ENCODE data around the gene COL4A2.

The COL4A2 gene

GRCh38 chr13:110306960-110307766 lies at the start of gene COL4A2, which contains the start of gene COL4A1:
TSS of gene COL4A2 (plus strand) at chr13:110307284. CDS start at chr13:110307904, 620 bp downstream.
TSS of gene COL4A1 (minus strand) at chr13:110307157. CDS start at chr13:110307027, 130 bp downstream.
- no peak for DNase-seq (ENCODE audit: extremely low read depth in 1 of 2, low read depth in 1 of 2)

- DNase-seq (ENCODE audit: extremely low read depth in 1 of 2, low read depth in 1 of 2), result no peak
Observed at GRCh38 chr13:110257408-110257807, 49.7 kb upstream of the COL4A2 start.

DNA sequence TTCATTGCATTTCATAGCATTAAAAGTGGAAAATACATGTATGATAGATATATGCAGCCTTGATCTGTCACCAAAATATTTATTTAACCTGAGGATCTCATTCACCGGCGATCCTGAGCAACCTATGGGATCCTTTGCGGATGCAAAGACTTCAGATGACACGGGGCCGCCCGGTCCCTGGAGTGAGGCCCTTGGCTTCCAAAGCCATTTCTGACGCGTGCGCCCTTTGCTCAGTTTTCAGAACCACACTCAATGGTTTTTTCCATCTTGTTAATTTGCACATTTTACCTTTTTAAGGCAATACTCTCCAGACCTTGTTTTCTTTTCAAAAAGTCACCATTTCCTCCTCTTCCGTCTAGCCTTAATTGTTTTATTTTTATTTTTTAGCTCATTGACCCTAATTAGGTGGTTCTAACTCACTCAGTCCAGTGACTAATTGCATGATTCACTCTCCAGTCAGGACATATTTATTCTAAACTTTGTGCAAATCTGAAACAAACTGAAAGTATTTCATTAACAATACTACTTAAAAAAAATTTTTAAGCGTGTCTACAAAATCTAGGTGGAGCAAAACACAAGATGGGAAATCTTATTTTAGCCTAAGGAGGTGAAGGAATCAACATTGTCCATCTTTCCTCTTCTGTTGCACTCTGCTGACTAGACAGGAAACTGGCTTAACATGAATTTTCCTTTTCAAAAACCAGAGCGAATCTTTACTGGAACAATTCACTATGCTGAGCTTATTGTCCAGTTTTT lies 48.0 kb upstream of the COL4A2 start:
- no peak for DNase-seq (ENCODE audit: extremely low read depth in 1 of 2, low read depth in 1 of 2)

DNA sequence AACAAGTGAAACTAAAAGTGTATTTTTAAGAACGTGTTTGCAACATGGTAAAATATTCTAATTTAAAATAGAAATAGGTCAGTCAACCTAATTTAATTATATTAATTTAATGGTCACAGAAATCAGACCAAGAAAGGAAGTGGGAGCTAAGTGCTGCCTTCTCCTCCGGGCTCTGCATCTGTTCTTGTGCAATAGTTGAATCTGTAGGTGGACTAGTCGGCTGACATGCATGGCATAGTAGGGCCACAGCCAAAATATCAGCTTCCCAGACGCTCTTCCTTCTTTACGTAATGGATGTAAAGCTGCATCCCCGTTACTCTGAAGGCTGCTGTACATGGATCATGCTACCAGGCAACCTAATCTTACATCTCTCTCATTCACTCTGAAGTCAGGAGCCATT lies 47.4 kb upstream of the COL4A2 start:
- DNase-seq (ENCODE audit: extremely low read depth in 1 of 2, low read depth in 1 of 2), result no peak

- DNase-seq (ENCODE audit: extremely low read depth in 1 of 2, low read depth in 1 of 2), result no peak
Observed at GRCh38 chr13:110261166-110262081, 45.7 kb upstream of the COL4A2 start.

GRCh38 chr13:110262082-110262436 lies 45.0 kb upstream of the COL4A2 start:
- no peak for DNase-seq (ENCODE audit: extremely low read depth in 1 of 2, low read depth in 1 of 2)

DNA sequence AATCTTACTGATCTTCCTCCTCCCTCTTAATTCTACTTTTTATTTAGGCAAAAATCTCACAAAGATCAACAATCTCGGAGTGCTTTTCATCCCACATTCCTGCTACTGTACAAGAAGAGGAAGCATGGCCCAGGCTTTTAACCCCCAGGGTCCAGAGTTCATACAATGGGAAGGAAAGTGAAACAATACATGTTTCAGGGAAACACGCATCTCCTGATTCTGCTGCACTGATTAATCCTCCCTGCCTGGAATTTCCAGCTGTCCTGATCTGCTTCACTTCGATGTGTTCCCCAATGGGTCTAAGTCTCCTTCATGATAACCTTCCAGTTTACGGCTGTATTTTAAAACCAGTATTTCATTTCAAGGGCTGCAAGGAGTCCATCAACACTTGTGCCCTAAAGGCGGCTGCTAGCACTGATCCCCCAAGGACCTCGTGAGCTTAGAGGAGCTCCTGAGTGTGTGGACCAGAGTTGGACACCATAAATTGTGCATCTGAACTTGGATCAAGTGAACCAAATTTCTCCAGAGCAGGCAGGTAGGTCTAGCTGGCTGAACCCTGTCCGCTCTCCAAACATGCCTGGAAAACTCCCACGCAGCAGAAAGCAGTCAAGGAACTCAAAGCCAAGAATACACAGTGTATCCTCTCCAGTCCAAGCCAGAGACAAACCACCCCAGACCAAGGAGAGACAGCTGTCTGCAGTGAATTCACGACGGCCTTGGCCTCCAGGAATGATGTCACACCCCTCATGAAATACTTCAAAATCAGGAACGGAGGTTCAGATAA lies 44.4 kb upstream of the COL4A2 start:
- DNase-seq (ENCODE audit: extremely low read depth in 1 of 2, low read depth in 1 of 2), result no peak

DNA sequence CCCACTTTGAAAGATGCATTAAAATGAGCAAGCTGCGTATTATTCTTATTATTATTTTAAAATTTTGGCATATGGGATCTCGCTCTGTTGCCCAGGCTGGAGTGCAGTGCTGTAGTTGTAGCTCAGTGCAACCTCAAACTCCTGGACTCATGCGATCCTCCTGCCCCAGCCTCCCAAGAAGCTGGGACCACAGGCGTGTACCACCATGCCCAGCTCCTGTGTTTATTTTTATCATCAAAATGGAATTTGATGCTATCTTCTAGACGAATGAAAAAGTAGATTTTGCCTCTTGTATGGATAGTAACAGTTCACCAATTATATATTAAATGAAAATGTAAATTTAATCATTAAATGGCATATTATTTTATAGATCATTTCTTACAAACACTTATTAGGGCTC lies 43.7 kb upstream of the COL4A2 start:
- no peak for DNase-seq (ENCODE audit: extremely low read depth in 1 of 2, low read depth in 1 of 2)

GRCh38 chr13:110263888-110264287 lies 43.2 kb upstream of the COL4A2 start:
- no peak for DNase-seq (ENCODE audit: extremely low read depth in 1 of 2, low read depth in 1 of 2)

GRCh38 chr13:110264685-110265275 lies 42.3 kb upstream of the COL4A2 start:
- no peak for DNase-seq (ENCODE audit: extremely low read depth in 1 of 2, low read depth in 1 of 2)

DNA sequence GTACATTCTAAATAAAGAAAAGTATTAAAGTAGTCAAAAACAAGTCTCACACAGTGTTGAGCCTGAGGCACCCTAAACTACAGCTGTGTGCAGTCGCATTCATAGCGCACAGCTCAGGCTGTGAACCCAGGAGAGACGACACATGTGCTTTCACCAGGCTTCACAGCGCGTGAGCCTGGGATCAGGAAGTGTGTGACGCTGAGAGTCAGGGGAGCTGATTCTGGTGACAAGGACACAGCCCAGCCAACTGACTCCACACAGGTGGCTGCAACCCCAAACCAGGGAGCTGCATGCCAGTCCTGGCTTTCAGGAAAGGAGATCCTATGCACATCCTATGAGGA lies 41.8 kb upstream of the COL4A2 start:
- no peak for DNase-seq (ENCODE audit: extremely low read depth in 1 of 2, low read depth in 1 of 2)

- DNase-seq (ENCODE audit: extremely low read depth in 1 of 2, low read depth in 1 of 2), result no peak
Observed at GRCh38 chr13:110265682-110266430, 41.2 kb upstream of the COL4A2 start.

- DNase-seq (ENCODE audit: extremely low read depth in 1 of 2, low read depth in 1 of 2), result no peak
Observed at GRCh38 chr13:110266431-110266809, 40.7 kb upstream of the COL4A2 start.

DNA sequence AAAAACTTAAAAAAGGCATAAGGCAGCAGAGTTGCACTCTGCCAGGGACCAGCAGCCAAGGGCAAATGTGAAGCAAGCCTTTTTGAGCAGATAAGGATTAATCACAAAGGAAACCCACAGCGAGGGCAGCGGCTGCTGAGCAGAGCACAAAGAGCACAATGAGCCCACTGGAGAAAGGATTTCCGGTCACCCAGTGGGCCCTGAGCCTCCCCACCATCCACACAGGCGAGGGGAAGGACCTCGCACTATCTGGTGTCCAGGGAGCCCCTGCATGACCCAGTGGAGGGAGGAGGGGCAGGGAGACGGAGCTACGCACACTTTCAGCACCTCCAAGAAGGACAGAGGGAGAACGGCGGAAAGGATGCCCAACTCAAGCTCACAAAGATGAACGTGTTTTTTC lies 40.1 kb upstream of the COL4A2 start:
- no peak for DNase-seq (ENCODE audit: extremely low read depth in 1 of 2, low read depth in 1 of 2)

GRCh38 chr13:110268061-110268460 lies 39.0 kb upstream of the COL4A2 start:
- DNase-seq (ENCODE audit: extremely low read depth in 1 of 2, low read depth in 1 of 2), result no peak

DNA sequence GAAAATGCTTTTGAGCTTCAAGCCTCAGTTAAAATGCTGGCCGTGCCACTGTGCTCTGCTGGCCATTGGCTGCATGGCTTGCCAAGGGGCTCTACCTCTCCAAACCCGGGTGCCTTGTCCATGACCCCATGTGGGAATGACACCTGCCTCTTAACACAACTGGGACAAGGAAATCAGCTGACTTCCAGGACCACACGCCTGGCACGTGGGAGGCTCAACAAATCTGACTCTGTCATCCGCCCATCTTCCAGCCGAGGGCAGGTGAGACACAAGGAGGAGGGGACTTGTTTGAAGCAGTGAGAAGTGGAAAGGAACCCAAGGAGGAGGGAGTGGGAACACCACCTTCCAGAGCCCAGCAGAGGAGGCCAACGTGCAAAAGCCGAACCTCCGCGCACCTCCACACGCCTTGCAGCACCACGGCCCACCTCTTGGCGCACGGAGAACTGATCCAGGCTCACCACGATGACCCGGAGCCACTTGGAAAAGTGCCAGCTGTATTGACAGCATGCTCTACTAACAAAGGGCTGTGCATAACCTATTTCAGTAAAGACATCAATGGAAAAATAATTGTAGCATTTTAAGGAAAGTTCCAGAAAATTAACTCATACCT lies 38.4 kb upstream of the COL4A2 start:
- DNase-seq (ENCODE audit: extremely low read depth in 1 of 2, low read depth in 1 of 2), result no peak

GRCh38 chr13:110269509-110270185 lies 37.4 kb upstream of the COL4A2 start:
- no peak for DNase-seq (ENCODE audit: extremely low read depth in 1 of 2, low read depth in 1 of 2)

- DNase-seq (ENCODE audit: extremely low read depth in 1 of 2, low read depth in 1 of 2), result no peak
Observed at GRCh38 chr13:110270507-110270906, 36.6 kb upstream of the COL4A2 start.

All from stimulated activated CD8-positive, alpha-beta memory T cell treated with anti-CD3 and anti-CD28 coated beads, Interleukin-7, amount 100 ng/mL, for 48 hours (primary cell).